Measurements from ENCODE around the gene LRMDA. TPM values are rescaled to one million over a fixed set of nuclear protein-coding genes. Genes with fewer than 3 reads are reported as not detected.

LRMDA gene
- total RNA-seq: not detected

DNA sequence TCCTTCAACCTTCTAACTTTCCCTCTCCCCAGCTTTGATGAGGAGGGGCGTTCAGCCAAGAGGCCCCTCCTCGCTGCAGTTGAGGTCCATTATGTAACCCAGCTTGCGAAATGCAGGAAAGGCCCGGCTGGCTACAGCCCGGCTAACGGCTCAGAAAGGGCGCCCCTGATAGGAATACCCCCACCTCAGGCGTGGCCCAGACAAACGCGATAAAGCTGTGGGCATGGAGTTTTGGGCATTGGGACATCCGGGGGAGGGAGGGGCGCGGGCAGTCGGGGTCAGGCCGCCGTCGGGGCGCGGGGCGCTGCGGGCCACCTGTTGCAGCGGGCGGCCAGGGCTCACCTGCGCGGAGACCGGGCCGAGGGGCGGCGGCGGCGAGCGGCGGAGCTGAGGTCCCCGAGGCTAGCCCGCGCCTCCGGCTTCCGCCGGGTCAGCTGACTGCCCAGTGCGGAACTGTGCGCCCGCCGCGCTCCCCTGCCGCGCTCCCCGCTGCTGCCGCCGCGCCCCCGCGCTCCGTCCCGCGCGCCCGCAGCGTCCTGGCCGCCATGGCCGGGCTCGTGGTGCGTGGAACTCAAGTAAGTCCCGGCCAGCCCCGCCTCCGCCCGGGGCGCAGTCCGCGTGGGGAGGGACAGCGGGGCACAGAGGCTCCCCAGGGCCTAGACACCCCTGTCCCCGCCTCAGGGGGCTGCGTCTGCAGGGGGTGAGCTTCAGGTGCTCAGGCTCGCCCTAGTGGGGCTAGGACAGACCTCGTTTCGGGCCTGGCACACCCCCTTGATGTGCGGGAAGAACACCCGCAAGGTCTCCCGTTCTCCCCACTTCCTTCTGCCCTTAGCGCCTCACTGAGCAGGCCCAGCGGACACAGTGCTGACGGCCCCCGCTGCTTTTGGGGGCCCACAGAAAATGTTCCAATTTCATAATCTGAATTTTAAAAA lies at the start of gene LRMDA:
Gene LRMDA, plus strand, starts transcription at position 445 of the 932 bp plus-strand sequence.
- Mint-ChIP-seq H3K4me3 (no peak within 1 kb of the TSS), H3K36me3 (ENCODE audit: low read depth) (no peaks in the 10 kb centered on the region), H3K9me3 (no peaks in the 10 kb centered on the region), H3K27me3 (peaks cover 47% of the 10 kb centered on the region), H3K4me1 (peaks cover 1% of the 10 kb centered on the region), H3K27ac (no peak within 1 kb of the TSS)
- CTCF ChIA-PET: no interaction called here
- POLR2A ChIA-PET: no interaction called here
- no peak for DNase-seq

DNA sequence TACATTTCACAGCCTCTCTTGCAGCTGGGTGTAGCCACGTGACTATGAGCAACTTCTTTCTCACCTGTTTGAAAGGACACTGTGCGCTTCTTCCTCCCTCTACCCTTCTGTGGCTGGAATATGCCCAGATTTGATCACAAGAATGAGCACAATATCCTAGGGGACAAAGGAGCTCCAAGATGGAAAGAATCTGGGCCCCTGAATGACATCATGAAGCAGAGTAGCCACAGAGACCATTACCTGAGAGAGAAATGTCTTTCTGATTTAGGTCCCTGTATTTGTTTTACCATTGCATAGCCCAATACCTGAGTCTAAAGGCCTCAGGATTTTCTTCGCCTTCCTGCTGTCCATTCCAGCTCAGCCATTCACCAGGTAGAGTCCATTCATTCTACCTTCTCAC lies 45.3 kb upstream of the LRMDA start:
- Mint-ChIP-seq H3K4me3 (no peak overlapping the region), H3K4me1 (no peaks in the 10 kb centered on the region), H3K36me3 (ENCODE audit: low read depth) (no peaks in the 10 kb centered on the region), H3K27ac (no peak overlapping the region), H3K9me3 (no peaks in the 10 kb centered on the region), H3K27me3 (peaks cover 10% of the 10 kb centered on the region)
- no peak for DNase-seq
- CTCF ChIA-PET: interaction anchor here (0.6 kb wide), 1 partner anchor 210 kb away, joined by 3 read pairs; no protein-coding TSS in a partner anchor
- POLR2A ChIA-PET: no interaction called here

DNA sequence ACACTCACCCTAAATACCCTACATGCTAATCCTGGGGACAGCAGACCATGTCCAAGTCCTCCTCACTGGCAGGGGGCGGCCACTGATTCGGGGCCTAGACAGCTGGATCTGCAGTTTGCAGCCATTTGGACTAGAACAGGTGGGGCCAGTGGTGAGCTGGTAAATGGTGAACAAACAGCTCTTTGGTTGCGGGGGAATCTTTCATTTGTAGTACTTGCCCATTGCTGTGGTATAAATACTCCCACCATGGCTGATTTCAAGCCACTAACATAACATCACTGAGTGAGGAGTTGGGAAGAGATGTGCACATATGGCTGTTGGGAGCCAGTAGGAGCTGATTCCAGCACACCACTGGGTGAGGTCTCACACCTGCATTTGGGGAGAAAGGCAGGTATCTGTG lies 43.3 kb upstream of the LRMDA start:
- no peak overlapping the region for H3K4me3 Mint-ChIP-seq
- peaks cover 12% of the 10 kb centered on the region for H3K27me3 Mint-ChIP-seq
- H3K4me1 Mint-ChIP-seq: no peaks in the 10 kb centered on the region
- H3K36me3 Mint-ChIP-seq (ENCODE audit: low read depth): no peaks in the 10 kb centered on the region
- ChIA-PET CTCF (no interaction called here), POLR2A (no interaction called here)
- no peak for DNase-seq
- no peaks in the 10 kb centered on the region for H3K9me3 Mint-ChIP-seq
- no peak overlapping the region for H3K27ac Mint-ChIP-seq

DNA sequence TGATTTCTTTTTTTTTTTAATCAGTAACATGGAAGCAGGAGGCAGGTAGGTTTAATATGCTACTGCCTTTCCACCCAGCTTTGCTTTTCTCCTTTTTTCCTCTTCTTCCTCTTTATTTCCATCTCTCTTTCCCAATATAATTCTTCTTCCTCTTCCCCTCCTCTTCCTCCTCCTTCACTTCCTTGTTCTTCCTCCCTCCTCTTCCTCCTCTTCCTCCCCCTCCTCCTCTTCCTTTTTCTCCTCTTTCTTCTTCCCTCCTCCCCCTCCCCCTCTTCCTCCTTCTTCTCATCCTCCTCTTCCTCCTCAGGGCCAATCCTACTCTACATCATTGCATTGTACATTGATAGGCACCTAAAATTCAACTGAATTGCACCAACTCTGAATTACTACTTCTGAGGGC lies 41.2 kb upstream of the LRMDA start:
- no peak overlapping the region for H3K27ac Mint-ChIP-seq
- peaks cover 31% of the 10 kb centered on the region for H3K27me3 Mint-ChIP-seq
- ChIA-PET CTCF (no interaction called here), POLR2A (no interaction called here)
- no peaks in the 10 kb centered on the region for H3K9me3 Mint-ChIP-seq
- H3K4me1 Mint-ChIP-seq: peaks cover 7% of the 10 kb centered on the region
- DNase-seq: no peak
- H3K36me3 Mint-ChIP-seq (ENCODE audit: low read depth): peaks cover 4% of the 10 kb centered on the region
- no peak overlapping the region for H3K4me3 Mint-ChIP-seq

DNA sequence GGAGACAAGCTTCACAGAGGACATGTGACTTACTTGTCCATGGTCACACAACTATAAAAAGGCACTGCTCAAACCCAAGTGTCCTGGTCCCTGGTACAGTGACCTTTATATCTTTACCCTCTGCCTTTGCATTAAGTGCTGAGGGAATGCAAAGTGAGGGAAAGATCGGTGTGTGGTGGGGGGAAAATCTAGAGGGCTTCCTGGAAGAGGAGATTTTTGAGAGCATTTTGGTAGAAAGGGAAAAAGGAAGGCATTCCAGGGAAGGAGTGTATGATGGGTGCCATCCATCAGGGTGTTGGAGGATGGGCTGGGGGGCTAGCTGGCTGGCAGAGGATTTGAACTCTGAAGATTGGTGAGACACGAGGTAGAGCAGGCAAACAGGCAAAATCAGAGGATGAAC lies 39.2 kb upstream of the LRMDA start:
- H3K9me3 Mint-ChIP-seq: no peaks in the 10 kb centered on the region
- H3K4me3 Mint-ChIP-seq: no peak overlapping the region
- H3K27me3 Mint-ChIP-seq: peaks cover 29% of the 10 kb centered on the region
- CTCF ChIA-PET: no interaction called here
- H3K27ac Mint-ChIP-seq: no peak overlapping the region
- no peak for DNase-seq
- peaks cover 7% of the 10 kb centered on the region for H3K4me1 Mint-ChIP-seq
- POLR2A ChIA-PET: no interaction called here
- H3K36me3 Mint-ChIP-seq (ENCODE audit: low read depth): peaks cover 4% of the 10 kb centered on the region

DNA sequence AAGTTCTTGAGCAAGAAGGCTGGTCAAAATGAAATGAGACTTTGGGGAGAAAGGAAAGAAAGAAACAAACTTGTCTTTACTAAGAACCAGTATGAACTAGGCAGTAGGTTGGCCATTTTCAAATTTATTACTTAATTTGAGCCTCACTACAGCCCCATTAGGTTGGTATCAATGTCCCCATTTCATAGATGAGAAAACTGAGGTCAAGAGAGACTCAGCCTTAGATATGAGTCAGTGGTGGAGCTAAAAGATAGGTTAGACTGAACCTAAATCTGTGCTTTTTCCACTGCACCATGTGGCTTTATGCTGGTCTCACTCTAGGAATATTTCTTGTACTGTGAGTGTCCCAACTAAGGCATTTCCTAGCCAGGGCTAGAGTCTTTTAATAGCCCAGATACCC lies 38.7 kb upstream of the LRMDA start:
- Mint-ChIP-seq H3K27me3 (peaks cover 34% of the 10 kb centered on the region), H3K27ac (no peak overlapping the region), H3K4me3 (no peak overlapping the region), H3K4me1 (peaks cover 7% of the 10 kb centered on the region), H3K9me3 (no peaks in the 10 kb centered on the region), H3K36me3 (ENCODE audit: low read depth) (peaks cover 4% of the 10 kb centered on the region)
- POLR2A ChIA-PET: no interaction called here
- DNase-seq: no peak
- CTCF ChIA-PET: no interaction called here

DNA sequence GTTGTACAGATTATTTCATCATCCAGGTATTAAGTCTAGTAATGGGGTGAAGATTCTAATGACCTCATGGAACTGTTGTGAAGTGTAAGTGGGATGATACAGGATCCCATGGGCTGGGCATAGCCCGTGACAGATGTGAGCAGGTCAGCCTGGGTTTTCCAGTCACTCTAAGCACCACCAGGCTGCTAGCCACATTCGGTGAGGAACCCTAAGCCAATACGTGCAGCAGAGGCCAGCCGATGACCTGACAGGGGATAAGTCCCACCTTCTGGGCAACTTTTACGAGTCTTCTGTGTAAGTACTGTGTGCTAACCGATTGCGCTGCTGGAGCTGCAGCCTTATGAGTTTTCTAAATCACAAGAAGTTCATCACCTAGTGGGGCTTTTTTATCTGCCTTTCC lies 37.2 kb upstream of the LRMDA start:
- DNase-seq: no peak
- Mint-ChIP-seq H3K4me3 (no peak overlapping the region), H3K27ac (no peak overlapping the region), H3K36me3 (ENCODE audit: low read depth) (peaks cover 4% of the 10 kb centered on the region), H3K27me3 (peaks cover 40% of the 10 kb centered on the region), H3K9me3 (no peaks in the 10 kb centered on the region), H3K4me1 (peaks cover 7% of the 10 kb centered on the region)
- POLR2A ChIA-PET: no interaction called here
- CTCF ChIA-PET: no interaction called here

DNA sequence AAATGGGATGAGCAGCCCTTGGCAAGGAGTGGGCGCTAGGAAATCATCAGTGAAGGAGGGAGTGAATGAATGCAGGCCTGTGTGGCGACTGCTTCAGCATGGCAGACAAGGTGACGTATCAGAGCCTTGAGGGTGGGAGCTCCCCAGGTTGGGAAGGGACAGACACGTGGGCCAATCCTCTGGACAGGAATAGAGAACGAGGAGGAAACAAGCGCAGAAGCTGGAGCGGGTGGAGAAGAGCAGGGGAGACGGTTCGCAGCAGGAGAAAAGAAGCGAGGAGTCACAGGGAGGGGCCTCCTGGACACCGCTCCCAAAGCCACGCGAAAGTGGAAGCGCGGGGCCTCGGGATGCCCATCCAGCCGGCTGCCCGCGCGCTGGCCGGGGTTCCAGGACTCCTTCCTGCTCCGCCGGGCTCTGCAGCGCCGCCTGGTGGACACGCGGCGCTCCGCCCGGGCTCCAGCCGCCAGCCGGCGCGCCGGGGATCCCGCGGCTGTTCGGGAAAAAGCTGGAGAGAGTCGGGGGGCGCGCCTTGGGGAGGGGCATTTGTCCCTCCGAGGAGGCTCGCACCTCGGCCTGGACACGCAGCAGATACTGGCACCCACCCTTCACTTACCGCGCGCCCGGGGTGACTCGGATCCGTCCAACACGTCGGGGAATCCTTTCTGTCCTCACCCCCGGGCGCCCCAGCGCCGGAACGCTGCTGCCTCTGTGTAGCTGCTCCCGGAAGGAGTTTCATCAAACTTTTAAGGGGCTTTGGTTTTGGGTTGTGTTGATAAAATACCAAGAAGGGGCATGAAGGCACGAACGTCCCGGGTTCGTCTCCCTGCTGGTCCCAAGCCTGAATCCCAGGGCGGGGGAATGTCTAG lies 36.1 kb upstream of the LRMDA start:
- no peak for DNase-seq
- POLR2A ChIA-PET: no interaction called here
- peaks cover 43% of the 10 kb centered on the region for H3K27me3 Mint-ChIP-seq
- H3K27ac Mint-ChIP-seq: no peak overlapping the region
- H3K4me1 Mint-ChIP-seq: peaks cover 10% of the 10 kb centered on the region
- peaks cover 4% of the 10 kb centered on the region for H3K36me3 Mint-ChIP-seq (ENCODE audit: low read depth)
- CTCF ChIA-PET: interaction anchor here (0.8 to 1.2 kb wide), 2 partner anchors 8 to 16 kb away, joined by 3 read pairs; no protein-coding TSS in a partner anchor
- H3K4me3 Mint-ChIP-seq: no peak overlapping the region
- no peaks in the 10 kb centered on the region for H3K9me3 Mint-ChIP-seq

DNA sequence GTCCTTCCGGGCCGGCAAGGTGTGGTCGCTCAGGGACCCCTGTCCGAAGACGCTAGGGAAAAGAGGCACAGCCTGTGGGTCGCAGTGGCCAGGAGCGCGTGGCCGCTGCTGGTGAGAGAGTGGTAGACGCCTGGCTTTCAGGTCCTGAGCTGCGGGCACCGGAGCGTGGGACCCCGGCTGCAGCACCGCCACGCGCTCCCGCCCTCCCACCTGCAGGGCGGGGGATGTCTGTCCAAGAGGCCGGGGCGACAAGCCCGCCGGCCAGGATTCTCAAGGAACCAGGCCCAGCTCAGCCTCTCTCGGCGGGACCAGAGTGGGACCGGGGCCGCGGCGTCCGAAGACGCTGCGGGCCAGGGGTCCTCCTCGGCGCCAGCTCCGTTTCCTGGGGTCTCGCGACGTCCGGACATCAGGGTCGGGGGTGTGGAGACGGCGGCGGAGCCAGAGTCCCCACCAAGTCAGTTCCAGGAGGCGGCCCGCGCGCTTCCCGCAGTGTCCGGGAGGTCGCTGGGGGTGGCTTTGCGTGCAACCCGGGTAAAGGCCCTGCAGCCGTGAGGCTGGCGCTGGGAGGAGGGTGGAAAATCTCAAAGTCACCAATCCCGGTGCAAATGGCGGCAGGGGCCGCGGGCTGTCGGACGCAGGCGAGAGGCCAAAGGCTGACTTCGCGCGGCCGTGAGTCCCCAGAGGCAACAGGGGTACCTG lies 35.3 kb upstream of the LRMDA start:
- Mint-ChIP-seq H3K9me3 (no peaks in the 10 kb centered on the region), H3K4me3 (no peak overlapping the region), H3K36me3 (ENCODE audit: low read depth) (peaks cover 4% of the 10 kb centered on the region), H3K27me3 (peaks cover 51% of the 10 kb centered on the region), H3K27ac (no peak overlapping the region), H3K4me1 (peaks cover 14% of the 10 kb centered on the region)
- ChIA-PET POLR2A (no interaction called here), CTCF (interaction anchor here (0.8 to 1.2 kb wide), 2 partner anchors 9 to 17 kb away, joined by 3 read pairs; no protein-coding TSS in a partner anchor)
- DNase-seq: no peak

DNA sequence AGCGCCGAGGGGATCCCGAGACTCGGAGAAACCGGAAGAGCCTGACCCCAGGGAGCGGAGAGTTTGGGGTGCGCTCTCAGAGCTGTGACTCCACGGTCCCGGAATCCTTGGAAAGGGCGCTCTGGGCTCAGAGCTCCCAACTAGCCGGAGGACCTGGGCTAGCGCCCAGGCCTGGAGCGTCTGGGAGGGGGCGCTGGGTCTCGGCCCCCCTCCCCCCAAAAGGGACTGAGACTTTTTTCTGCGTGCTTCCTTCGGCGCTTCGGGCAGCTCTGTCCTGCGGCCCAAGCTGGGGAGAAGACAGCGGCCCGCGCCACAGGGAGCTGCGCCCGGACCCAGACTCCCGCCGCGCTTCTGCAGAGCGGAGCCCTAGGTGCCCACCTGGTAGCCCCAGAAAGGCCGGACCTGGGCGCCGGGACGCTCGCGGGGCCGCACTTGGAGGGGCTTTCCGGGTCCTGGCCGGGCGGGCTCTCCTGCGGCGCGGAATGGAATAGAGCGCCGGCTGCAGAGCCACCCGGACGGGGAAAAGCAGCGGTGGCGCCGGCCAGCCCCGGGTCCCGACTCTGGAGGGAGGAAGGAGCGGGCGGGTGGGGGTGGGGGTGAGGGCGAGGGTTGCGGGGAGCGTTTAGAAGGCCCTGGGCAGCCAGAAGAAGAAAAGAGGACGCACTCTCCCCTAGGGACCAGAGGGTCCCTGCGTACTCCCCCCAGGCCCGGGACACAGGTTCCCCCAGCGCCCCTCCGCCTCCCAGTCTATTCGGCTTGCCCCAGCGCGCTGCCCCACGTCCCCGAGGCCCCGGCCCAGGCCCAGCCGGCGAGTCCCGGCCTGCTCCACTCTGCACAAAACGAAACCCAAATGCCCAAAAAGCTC lies 34.6 kb upstream of the LRMDA start:
- CTCF ChIA-PET: no interaction called here
- POLR2A ChIA-PET: no interaction called here
- Mint-ChIP-seq H3K27ac (no peak overlapping the region), H3K4me1 (peaks cover 15% of the 10 kb centered on the region), H3K27me3 (peaks cover 49% of the 10 kb centered on the region), H3K4me3 (no peak overlapping the region), H3K9me3 (no peaks in the 10 kb centered on the region), H3K36me3 (ENCODE audit: low read depth) (peaks cover 4% of the 10 kb centered on the region)
- DNase-seq: no peak

DNA sequence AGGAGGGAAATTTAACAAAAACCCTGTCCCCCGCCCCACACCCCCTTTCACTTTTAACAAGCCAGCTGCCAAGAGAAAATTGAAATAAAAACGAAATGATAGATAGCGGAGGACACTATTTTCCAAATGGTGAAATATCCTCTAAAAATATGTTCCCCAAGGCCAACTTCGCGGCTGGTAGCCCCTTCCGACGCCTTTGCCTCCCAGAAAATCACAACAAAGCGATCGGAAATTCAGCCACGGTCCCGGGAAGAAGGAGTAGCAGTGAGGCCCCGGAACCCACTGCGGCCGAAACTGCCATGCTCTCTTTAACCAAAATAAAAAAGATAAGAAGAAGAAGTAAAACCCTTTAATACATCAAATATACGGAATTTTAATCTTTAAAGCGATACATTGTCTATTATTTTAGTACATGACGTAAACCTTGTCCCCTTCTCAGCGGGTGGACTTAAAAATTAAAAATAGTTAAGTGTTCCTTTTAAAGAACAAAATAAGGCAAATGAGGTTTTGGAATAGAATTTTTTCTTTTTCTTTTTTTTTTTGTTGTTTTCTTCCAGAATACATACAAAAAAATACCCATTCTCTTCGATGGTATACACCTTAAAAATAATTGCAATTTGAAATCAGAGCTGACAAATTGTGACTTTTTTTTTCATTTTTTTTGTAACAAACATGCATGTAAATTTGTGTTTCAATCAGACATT lies 33.8 kb upstream of the LRMDA start:
- CTCF ChIA-PET: no interaction called here
- Mint-ChIP-seq H3K4me1 (peaks cover 22% of the 10 kb centered on the region), H3K9me3 (no peaks in the 10 kb centered on the region), H3K27me3 (peaks cover 52% of the 10 kb centered on the region), H3K4me3 (no peak overlapping the region), H3K27ac (no peak overlapping the region), H3K36me3 (ENCODE audit: low read depth) (peaks cover 4% of the 10 kb centered on the region)
- POLR2A ChIA-PET: no interaction called here
- DNase-seq: no peak

DNA sequence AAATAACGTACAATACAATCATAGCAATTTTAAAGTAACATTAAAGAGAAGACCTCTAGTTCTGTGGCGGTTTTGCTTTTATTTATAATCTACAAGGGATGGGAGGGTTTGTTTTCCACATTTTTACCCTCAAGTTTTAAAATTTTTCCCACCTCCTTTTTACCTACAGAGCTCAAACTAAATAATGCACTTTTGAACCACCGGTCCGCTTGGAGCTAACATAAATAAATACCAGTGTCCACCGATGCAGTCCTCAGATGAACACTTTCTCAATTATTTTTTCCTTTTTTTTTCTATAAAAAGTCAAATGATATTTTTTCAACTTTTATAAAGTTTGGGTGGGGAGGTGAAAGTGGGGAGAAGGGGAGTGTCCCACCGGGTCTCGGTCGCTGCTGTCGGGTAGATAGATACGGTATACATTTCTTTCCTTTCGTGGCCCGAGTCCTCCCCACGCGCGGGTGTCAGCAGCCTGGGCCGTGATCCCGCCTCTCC lies 33.2 kb upstream of the LRMDA start:
- ChIA-PET POLR2A (no interaction called here), CTCF (no interaction called here)
- Mint-ChIP-seq H3K36me3 (ENCODE audit: low read depth) (peaks cover 4% of the 10 kb centered on the region), H3K4me3 (no peak overlapping the region), H3K27me3 (peaks cover 57% of the 10 kb centered on the region), H3K27ac (no peak overlapping the region), H3K4me1 (peaks cover 28% of the 10 kb centered on the region), H3K9me3 (no peaks in the 10 kb centered on the region)
- DNase-seq: no peak
